Left cardiac atrium (tissue), 4 donors: ENCODE measurements around the gene CFAP299. TPM values are rescaled to one million over a fixed set of nuclear protein-coding genes. Genes with fewer than 3 reads are reported as not detected.

Experiments
- ATAC-seq, 2 donors: fragments of 200-7000 bp; cut with Tn5 transposase; one replicate each; pipeline ENCODE4 v1.9.1; 2020; ENCODE audit warnings: mild to moderate bottlenecking in 2 of 2, moderate library complexity in 2 of 2
- DNase-seq: peaks from one replicate; pipeline ENCODE4 v3.0.0-alpha.2; 2020
- intact Hi-C, 2 donors: fragments of 100-400 bp; cut with DNase I; formaldehyde crosslinking; loops; one replicate each; pipeline versions ENCODE4 v1.14.1 to v1.15.1; 2022 to 2023
- total RNA-seq, 2 donors: library from RNA; stranded (reverse); fragmentation: NEBNext Ultra II Directional; extraction: Animal tissue kit (Norgen Biotek cat#: 25700); gene quantifications; one replicate each; pipeline ENCODE4 v1.2.1, GENCODE V29; 2021
- donor health status: DM: no; HTN: yes; CAD: no.
- donor health status: DM: no; HTN: yes; CAD: no; lungs with severe emphysema.
- donor health status: DM: yes; HTN: yes; CAD: no.
- donor health status: Dilated cardiomyopathy.

CFAP299 gene
- total RNA-seq, 2 donors from 2014 or later: not detected

DNA sequence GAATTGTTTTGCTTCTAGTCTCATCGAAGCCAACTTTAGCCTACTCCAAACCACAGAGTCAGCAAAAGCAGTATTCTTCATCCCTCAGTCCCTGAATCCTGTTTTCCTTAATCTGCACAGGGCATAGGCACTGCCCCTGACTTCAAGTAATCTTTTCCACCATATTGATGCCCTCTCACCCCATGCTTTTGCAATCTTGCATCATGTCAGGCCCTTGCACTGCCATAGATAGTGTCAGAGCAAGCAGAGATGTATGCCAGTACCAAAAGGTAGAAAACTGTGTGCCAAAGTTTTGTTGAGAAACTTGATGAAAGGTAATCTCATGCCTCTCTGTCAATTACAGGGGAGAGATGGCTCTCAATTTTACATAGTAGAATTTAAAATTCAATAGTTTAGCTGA is 131.1 kb downstream of the CFAP299 start:
- no peak for DNase-seq
- intact Hi-C loops: no loop called here
- ATAC-seq: no peak

DNA sequence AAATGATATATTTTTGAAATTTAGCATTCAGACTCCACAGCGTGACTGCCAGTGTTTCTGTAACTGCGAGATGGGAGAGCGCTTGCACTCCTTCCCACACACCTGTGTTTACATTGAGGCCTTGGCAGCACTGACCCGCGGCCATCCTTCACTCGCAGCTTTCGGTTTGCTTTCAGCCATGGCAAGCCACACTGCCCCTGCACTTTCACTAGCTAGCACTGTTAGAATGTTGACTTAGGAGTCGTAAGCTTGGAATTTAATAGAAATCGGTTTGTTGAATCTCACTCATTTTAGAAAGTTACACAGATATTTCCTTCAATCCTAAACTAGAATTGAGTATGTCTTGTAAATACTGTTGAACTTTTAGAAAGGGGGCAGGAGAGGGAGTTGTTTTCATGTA is 136.2 kb downstream of the CFAP299 start:
- intact Hi-C loops: no loop called here
- ATAC-seq (peak in 1 of 2 donors; percentile 54), DNase-seq (no peak)

DNA sequence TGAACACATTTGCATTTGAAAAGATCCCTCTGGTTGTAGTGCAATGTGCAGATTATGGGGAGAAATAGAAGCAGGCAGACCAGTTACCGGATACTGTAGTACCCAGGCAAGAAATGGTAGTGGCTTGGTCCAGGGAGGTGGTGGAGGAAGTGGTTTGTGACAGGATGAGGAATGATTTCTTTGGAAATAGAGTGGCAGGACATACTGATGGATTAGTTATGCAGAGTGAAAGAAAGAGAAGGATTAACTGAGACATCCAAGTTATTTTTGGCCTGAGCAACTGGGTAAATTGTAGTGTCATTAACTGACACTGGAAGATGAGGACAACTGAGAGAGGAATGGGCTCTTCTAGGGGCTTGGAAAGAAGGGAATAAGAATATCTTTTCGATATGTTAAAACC is 139.7 kb downstream of the CFAP299 start:
- intact Hi-C loops: no loop called here
- DNase-seq (no peak), ATAC-seq (no peak)

DNA sequence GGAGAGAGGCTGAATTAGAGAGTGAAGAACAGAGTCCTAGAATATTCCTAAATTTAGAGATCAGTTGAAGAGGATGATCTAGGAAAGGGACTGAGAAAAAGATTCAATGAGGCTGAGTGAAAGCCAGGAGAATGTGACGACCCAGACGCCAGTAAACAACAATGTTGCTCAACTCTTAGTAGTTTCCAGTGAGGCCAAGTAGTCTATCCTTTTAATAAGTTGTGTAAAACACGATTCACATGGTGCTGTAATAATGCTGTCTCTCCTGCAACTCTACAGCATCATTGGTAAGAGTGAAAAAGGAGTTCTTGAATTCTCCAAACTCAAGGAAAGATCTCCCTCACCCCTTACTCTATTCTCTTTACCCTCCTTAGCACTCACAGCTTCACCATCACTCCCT is 140.3 kb downstream of the CFAP299 start:
- intact Hi-C loops: no loop called here
- DNase-seq: no peak
- no peak for ATAC-seq

DNA sequence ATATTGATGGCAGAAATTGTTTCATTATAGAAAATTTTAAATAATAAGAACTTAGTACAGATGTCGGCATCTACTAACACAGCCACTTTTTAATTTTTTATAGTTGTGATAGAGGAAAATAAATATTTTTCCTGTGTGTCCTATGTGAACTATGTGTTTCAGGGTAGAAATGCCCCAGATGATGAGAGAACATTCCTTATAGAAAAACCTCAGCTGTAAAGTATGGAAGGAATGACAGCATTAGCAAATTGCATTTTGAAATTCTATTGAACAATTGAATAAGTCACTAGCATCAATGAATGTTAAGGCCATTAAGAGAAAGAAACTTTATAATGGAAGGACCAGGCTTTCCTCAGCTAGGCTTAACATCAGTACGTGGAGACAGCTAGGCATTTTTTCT is 149.2 kb downstream of the CFAP299 start:
- intact Hi-C loops: no loop called here
- DNase-seq: no peak
- ATAC-seq: no peak

DNA sequence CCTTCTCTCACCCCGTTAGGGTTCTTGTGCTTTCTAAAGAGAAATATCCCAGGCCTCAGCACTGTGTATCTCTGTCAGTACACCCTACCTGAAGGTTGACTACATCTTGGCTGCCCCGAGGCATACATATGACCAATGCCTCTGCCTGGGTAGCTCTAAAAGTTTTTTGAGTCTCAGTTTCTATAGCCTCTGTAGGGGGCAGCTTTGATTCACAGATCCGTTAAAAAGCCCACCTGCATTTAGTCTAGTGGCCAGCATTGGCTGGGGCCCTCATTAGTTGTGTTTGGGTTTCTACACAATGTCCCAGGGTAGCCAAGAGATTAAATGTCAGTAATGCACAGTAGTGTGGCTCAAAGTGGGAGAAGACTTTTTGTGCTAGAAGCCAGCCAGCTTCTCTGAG is 151.1 kb downstream of the CFAP299 start:
- intact Hi-C loops: no loop called here
- no peak for ATAC-seq
- no peak for DNase-seq

DNA sequence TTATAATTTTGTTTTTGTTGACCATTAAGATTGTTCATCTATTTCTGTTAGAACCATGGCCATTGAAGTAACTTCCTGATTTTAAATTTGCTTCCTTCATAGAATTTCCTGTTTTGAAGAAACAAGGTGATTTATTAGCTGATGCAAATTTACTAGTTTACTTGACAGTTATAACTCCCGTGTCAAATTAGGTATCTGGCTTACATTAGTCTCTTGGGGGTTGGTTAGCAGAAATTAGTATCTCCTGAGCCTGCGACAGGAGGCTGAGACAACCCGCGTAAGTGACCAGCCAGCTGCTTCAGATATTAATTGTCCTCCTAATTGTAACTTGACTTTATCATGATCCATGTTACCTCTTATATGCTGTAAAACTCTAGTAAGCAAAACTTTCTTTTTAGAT is 154.3 kb downstream of the CFAP299 start:
- intact Hi-C loops: no loop called here
- DNase-seq (no peak), ATAC-seq (no peak)

DNA sequence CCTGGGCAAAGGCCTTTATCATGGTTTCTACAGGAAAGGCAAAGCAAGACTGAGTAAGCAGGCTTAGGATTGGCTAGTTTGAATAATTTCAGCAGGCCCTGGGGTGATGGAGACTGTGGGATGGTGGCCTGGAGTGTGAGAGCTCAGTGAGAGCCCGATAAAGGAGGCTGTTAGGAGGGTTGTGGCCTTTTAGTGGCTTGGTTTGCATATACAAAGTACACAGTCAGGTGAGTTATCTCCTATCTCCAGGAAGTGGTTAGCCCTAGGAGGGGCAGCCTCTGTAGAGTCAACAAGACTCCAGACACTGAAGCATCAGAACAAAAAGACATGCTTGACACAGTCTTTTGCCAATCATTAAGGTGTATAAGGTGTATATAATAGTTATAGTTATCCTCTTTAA is 157.2 kb downstream of the CFAP299 start:
- intact Hi-C loops: no loop called here
- DNase-seq: no peak
- ATAC-seq: peak; percentile 47 to 63

DNA sequence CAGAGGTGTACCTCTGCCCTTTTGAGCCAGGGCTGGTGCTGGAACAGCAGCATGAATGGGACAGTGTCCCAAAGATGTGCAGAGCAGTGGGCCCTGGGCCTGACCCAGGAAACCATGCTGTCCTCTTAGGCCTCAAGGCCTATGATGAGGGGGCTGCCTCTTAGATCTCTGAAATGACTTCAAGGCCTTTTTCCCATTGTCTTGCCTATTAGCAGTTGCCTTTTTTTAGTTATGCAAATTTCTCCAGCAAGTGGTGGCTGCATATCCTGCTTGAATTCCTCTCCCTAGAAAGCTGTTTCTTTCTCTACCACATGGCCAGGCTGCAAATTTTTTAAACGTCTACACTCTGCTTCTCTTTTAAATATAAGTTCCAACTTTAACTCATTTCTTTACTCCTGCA is 160.3 kb downstream of the CFAP299 start:
- intact Hi-C loops: no loop called here
- DNase-seq: no peak
- no peak for ATAC-seq

DNA sequence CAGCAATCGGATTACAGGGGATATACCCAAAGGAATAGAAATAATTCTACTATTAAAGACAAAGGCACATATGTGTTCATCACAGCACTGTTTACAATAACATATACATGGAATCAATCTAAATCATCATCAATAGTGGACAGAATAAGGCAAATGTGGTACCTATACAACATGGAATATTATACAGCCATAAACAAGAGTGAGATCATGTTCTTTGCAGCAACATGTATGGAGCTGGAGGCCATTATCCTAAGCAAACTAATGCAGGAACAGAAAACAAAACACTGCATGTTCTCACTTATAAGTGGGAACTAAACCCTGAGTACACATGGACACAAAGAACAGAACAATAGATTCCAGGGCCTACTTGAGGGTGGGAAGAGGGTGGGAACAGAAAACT is 163.2 kb downstream of the CFAP299 start:
- no peak for ATAC-seq
- intact Hi-C loops: no loop called here
- DNase-seq: no peak

DNA sequence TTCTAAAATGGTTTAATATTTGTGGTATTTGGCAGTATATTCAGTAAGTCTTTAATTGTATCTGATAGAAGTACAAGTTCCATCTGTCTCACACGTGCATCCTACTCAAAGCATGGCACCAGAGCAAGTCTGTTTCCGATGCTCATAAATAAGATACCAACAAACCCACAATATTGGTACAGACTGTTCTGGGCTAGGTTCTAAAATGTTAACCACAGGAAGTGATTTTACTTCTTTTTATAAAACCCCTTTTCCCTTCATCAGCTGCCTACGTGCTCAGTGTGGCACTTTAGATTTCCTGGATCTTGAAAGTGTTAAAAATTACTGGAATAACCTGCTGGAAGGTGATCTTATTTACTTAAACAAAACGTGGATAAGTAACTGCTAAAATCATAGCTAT is 165.1 kb downstream of the CFAP299 start:
- DNase-seq (no peak), ATAC-seq (peak in 1 of 2 donors; percentile 30)
- intact Hi-C loops: no loop called here

DNA sequence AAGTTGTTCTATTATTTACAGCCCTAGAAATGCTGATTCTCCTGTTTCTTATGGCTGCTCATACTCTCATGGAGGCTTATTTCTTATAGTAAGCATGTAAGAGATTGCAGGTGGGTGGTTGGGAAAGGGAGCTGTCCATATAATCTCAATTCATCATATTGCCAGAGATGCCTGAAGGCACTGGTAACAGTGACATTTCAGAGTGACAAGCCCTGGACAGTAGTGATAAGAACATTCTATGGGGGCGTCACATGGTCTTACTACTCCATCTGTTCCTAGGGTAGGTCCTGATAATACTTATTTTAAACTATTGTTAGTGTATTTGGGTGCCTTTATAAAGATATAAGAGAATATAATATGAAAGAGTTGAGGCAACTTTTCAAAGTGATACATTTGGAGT is 171.5 kb downstream of the CFAP299 start:
- DNase-seq: no peak
- ATAC-seq: no peak
- intact Hi-C loops: no loop called here

DNA sequence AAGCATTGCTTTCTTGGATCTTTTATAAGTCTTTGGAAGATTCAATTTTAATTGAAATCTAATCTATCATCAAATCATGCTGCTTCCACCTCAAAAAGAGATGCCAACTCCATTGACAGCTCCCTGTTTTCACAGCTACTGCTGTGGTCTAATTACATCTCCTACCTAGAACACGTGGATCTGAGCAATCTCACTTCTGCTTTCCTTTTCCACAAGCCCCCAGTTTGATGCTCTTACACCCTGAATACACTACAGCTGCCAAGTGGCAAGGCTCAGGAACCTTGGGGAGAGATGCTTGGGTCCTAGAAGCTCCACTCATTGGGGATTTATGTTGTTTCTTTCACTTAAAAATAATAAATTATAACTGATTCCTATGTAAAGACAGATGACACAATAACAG is 172.0 kb downstream of the CFAP299 start:
- no peak for DNase-seq
- no peak for ATAC-seq
- intact Hi-C loops: no loop called here

DNA sequence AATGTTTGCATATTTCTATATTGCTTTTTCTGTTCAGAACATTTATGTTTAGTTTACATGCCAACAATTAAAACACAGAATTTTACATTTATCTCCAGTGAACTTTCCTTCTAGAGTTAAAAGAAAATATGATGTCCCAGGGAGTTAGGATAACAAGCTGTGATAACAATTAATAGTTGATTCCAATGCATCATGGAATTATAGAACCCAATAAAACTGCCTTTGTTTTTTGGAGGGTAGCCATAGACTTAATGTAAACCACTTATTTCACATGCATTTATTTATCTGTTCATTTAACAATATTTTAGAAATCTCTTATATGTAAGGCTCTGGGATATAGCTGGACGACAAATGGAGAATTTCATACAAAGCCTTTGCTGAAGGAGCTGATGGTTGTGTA is 180.0 kb downstream of the CFAP299 start:
- ATAC-seq: no peak

DNA sequence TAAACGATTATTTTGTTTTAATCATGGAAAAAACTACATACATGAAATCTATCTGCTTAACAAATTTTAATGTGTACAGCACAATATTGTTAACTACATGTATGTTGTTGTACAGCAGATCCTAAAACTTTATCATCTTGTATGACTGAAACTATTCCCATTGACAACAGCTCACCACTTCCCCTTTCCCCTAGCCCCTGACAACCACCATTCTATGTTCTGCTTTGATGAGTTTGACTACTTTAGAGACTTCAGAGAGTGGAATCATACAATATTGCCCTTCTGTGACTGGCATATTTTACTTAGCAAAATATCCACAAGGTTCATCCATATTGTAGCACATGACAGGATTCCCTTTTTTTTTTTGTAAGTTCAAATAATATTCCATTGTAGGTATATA is 185.9 kb downstream of the CFAP299 start:
- ATAC-seq (no peak), DNase-seq (no peak)
- intact Hi-C loops: no loop called here

More for the DNA sequence above, 180.0 kb downstream of the CFAP299 start:
- DNase-seq: no peak
- intact Hi-C loops: no loop called here

DNA sequence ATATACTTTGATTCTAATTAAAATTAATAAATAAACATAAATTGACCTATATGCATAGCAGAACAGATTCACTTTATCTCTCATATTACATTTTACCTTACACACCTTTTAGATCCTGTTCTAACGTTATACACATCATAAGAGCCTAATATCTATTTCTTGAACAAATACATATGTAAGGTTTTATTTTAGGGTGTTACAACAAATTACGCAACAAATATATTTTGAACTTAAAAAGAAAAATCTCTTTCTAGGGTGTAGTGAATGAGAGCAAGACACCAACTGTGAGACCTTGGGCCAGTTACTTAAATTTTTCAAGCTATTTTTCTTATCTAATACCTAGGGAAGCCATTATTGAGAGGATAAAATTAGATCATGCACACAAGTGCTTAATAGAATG is 191.2 kb downstream of the CFAP299 start:
- ATAC-seq (no peak), DNase-seq (no peak)
- intact Hi-C loops: no loop called here

DNA sequence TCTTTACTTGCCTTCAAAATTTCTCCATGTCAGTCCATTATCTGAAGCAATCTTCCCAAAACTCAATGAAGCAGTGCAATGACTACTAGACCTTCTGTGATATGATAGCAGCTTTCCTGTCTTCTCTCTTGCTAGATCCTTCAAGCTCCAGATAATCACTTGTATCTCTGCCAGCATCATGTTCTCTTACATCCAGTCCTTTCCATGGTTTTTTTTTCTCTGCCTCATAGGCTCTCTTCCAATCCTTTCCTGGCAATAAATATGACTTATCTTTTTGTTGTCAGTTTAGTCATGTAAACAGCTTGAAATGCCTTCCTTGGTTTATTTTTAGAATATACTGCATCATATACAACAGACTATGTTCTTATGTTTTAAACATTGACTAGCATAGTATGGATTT is 193.5 kb downstream of the CFAP299 start:
- ATAC-seq: no peak
- no peak for DNase-seq
- intact Hi-C loops: no loop called here

DNA sequence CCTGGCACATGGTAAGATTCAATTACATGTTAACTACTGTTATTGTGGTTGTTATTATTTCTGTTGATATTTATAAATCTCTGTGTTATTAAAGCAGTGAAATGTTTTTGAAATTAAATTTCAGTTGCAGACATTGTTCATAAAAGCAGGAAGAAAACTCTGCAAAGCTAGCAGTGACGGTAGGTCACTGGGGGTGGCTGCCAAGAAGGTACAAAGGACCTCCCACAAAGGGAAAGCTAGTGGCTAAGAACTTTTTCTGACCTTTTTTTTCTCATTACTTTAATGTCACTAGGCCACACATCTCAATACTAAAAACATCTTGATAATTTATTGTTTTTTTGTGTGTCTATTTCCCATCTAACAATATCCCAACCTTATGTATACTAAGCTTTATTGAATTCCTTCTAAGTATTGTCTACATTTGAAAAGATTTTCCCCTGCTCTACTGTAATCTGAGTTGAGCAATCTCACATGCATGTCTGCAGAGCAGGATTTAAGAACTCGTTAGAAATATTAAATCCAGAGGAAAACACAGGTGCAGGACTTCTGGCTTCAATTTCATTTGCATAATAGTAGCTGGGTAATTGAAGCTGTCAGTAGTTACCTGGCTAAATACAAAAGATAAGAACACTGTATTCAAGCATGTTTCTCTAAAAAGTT is 197.3 kb downstream of the CFAP299 start:
- DNase-seq (no peak), ATAC-seq (no peak)
- intact Hi-C loops: no loop called here

DNA sequence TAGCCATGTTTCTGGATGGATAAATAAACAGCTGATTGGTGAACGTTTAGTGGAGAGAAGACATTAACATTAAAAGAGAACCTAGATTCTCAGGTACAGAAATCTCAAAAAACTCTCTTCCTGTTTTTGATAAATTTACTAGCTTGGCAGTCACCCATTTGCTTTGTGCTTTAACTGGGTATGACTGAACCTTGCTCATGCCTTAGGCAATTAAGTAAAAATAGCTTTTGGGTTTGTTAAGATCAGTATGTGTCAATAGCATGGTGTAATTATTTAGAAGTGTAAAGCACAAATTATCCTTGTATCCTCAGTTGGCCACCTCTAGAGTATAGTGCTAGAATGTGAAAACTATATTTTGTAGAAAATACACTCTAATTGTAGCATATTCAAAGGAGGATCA is 200.0 kb downstream of the CFAP299 start:
- no peak for ATAC-seq
- DNase-seq: no peak
- intact Hi-C loops: no loop called here

DNA sequence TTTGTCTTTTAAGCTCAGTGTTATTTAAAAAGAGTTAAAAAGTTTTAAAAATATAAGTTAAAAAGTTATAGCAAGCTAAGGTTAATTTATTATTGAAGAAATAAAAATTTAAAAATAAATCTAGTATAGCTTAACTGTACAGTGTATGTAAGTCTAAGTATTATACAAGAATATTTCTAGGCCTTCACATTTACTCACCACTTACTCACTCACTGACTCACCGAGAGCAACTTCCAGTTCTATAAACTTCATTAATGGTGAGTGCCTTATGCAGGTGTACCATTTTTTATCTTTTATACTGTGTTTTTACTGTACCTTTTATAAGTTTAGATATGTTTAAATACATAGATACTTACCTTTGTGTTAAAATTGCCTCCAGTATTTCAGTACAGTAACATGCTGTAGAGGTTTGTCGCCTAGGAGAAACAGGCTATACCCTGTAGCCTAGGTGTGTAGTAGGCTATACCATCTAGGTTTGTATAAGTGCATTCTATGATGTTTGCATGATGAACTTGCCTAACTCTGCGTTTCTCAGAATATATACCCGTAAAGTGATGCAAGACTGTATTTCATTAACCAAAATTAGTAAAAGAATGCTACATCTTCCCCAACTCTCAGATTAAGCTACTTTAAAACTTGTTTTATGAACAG is 202.9 kb downstream of the CFAP299 start:
- intact Hi-C loops: no loop called here
- DNase-seq (no peak), ATAC-seq (no peak)

DNA sequence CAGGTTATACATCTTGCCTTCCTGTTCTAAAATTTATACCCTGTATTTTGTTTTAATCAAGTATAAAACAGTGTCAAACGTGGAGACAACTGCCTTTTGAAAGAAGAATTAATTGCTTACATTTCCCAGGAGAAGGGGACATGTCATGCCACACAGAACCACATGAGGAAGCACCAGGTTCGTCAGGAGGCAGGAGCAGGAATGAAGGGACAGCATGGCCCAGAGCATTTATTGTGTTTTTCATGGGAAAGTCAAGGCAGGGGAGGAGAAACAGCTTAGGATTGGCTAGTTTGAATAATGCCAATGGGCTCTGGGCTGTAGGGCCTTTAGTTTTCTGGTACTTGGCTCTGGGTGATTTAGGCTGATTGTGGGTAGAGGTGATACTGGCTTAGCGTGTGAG is 203.7 kb downstream of the CFAP299 start:
- intact Hi-C loops: no loop called here
- DNase-seq (no peak), ATAC-seq (no peak)
